Stomach (tissue), 4 donors: Measurements from ENCODE around the gene NPAS3.

Experiments used
- CTCF ChIP-seq, 7 experiments: fragments of 450-650 bp in 4 of 7; fragments of 200-600 bp in 3 of 7; sonication (generic) in 3 of 7; IDR thresholded peaks; one replicate each; pipeline ENCODE4 v1.5.1; 2016 to 2019; ENCODE audit warnings: antibody characterized with exemption in 7 of 7, control low read depth in 2 of 7, mild to moderate bottlenecking in 1 of 7
- EP300 ChIP-seq: sonication (generic); formaldehyde crosslinking; IDR thresholded peaks from one replicate; pipeline ENCODE4 v1.6.1; 2017; ENCODE audit warnings: antibody characterized with exemption

GRCh38 chr14:32978691-32979255, 40.1 kb downstream of the NPAS3 start:
- TF ChIP-seq EP300 (no peak), CTCF (IDR thresholded peaks at IDR 0.05) (no peak)
